Loucy (cell line): ENCODE data around the gene VWA7.

Source experiments
- H2AFZ ChIP-seq: fragments of 200-600 bp; sonication (generic); 2 replicates; pipeline ENCODE4 v1.6.0; 2016; ENCODE audit warnings: antibody characterized with exemption, mild to moderate bottlenecking, low read length, moderate library complexity
- H3F3A ChIP-seq: fragments of 200-600 bp; 2 replicates; pipeline ENCODE4 v1.6.0; 2016; ENCODE audit warnings: antibody characterized with exemption, low read depth, mild to moderate bottlenecking
- H3K27me3 ChIP-seq: fragments of 200-600 bp; sonication (generic); 2 replicates; pipeline ENCODE4 v1.6.1; 2014; ENCODE audit warnings: low read length, mild to moderate bottlenecking; ENCODE audit not compliant: insufficient read depth, poor library complexity, severe bottlenecking
- H3K36me3 ChIP-seq: fragments of 200-600 bp; sonication (generic); 2 replicates; pipeline ENCODE4 v1.6.1; 2016; ENCODE audit warnings: low read length; ENCODE audit not compliant: insufficient read depth
- H3K4me1 ChIP-seq: fragments of 200-600 bp; sonication (generic); 2 replicates; pipeline ENCODE4 v1.5.1; 2014; ENCODE audit warnings: low read length, mild to moderate bottlenecking; ENCODE audit not compliant: insufficient read depth, poor library complexity, severe bottlenecking
- H3K4me2 ChIP-seq: fragments of 200-600 bp; sonication (generic); 2 replicates; pipeline ENCODE4 v1.6.0; 2014; ENCODE audit warnings: antibody characterized with exemption, low read length, low read depth, mild to moderate bottlenecking; ENCODE audit not compliant: poor library complexity, severe bottlenecking
- H3K4me3 ChIP-seq: fragments of 200-600 bp; sonication (generic); 2 replicates; pipeline ENCODE4 v1.5.1; 2014; ENCODE audit warnings: low read length, mild to moderate bottlenecking, mixed read lengths; ENCODE audit not compliant: poor library complexity, severe bottlenecking
- H3K79me2 ChIP-seq: fragments of 200-600 bp; sonication (generic); 2 replicates; pipeline ENCODE4 v1.6.1; 2014; ENCODE audit warnings: low read length; ENCODE audit not compliant: insufficient read depth
- H3K9ac ChIP-seq: fragments of 200-600 bp; sonication (generic); 2 replicates; pipeline ENCODE4 v1.6.0; 2014; ENCODE audit warnings: mild to moderate bottlenecking, low read depth, low read length, moderate library complexity; ENCODE audit not compliant: poor library complexity, severe bottlenecking
- H3K9me2 ChIP-seq: fragments of 200-600 bp; sonication (generic); replicated peaks from 2 replicates; pipeline ENCODE4 v1.6.1; 2016; ENCODE audit warnings: low read depth, low read length, mixed read lengths
- H3K9me3 ChIP-seq: fragments of 200-600 bp; sonication (generic); 2 replicates; pipeline ENCODE4 v1.6.1; 2014; ENCODE audit warnings: mild to moderate bottlenecking, antibody characterized with exemption, low read length, low read depth; ENCODE audit not compliant: insufficient read depth
- H4K20me1 ChIP-seq: fragments of 200-600 bp; sonication (generic); 2 replicates; pipeline ENCODE4 v1.6.0; 2014; ENCODE audit warnings: antibody characterized with exemption, low read length, mild to moderate bottlenecking; ENCODE audit not compliant: insufficient read depth, poor library complexity, severe bottlenecking
- CTCF ChIP-seq: fragments of 200-600 bp; sonication (generic); conservative IDR thresholded peaks from 2 replicates; pipeline ENCODE4 v1.5.1; 2014; ENCODE audit warnings: mild to moderate bottlenecking, antibody characterized with exemption, low read length
- EZH2phosphoT487 ChIP-seq: fragments of 200-600 bp; IDR thresholded peaks from 2 replicates; pipeline ENCODE4 v1.6.1; 2018; ENCODE audit warnings: antibody characterized with exemption, mild to moderate bottlenecking, moderate library complexity, borderline replicate concordance

Gene VWA7

GRCh38 chr6:31776485-31776988 lies 591 bp downstream of the VWA7 start:
- H2AFZ ChIP-seq, result no peak overlapping the region
- no peaks in the 10 kb centered on the region for H3K27me3 ChIP-seq
- H3F3A ChIP-seq, result no peaks in the 10 kb centered on the region
- peaks cover 18% of the 10 kb centered on the region for H3K4me1 ChIP-seq
- no peaks in the 10 kb centered on the region for H3K9me2 ChIP-seq
- TF ChIP-seq CTCF, result no peak
- no peak for TF ChIP-seq EZH2phosphoT487
- no peaks in the 10 kb centered on the region for H3K9me3 ChIP-seq
- no peak overlapping the region for H3K4me2 ChIP-seq
- H3K4me3 ChIP-seq, result no peak overlapping the region
- no peaks in the 10 kb centered on the region for H4K20me1 ChIP-seq
- H3K9ac ChIP-seq, result no peak overlapping the region
- H3K79me2 ChIP-seq, result no peaks in the 10 kb centered on the region
- peaks cover 21% of the 10 kb centered on the region; the same call in 1 of the 2 replicates for H3K36me3 ChIP-seq

- no peak overlapping the region for H3K4me3 ChIP-seq
- H3K79me2 ChIP-seq, result no peaks in the 10 kb centered on the region
- no peak overlapping the region for H2AFZ ChIP-seq
- no peak overlapping the region for H3K9ac ChIP-seq
- H3K27me3 ChIP-seq, result no peaks in the 10 kb centered on the region
- H3K36me3 ChIP-seq, result peaks cover 17% of the 10 kb centered on the region; the same call in 1 of the 2 replicates
- H3K4me1 ChIP-seq, result peaks cover 18% of the 10 kb centered on the region
- no peaks in the 10 kb centered on the region for H3F3A ChIP-seq
- no peaks in the 10 kb centered on the region for H4K20me1 ChIP-seq
- no peak for TF ChIP-seq EZH2phosphoT487
- no peak for TF ChIP-seq CTCF
- no peak overlapping the region for H3K4me2 ChIP-seq
- no peaks in the 10 kb centered on the region for H3K9me3 ChIP-seq
- H3K9me2 ChIP-seq, result no peaks in the 10 kb centered on the region
Measured at GRCh38 chr6:31775633-31776484, 1.3 kb downstream of the VWA7 start.

- Histone ChIP-seq H3K79me2 (no peaks in the 10 kb centered on the region), H3K9ac (no peak overlapping the region), H3K27me3 (no peaks in the 10 kb centered on the region), H3K36me3 (peaks cover 10% of the 10 kb centered on the region; the same call in 1 of the 2 replicates), H3K4me1 (peaks cover 18% of the 10 kb centered on the region), H3K4me3 (no peak overlapping the region), H3F3A (no peaks in the 10 kb centered on the region), H3K9me2 (no peaks in the 10 kb centered on the region), H4K20me1 (no peaks in the 10 kb centered on the region), H3K4me2 (no peak overlapping the region), H2AFZ (no peak overlapping the region), H3K9me3 (no peaks in the 10 kb centered on the region)
- no peak for TF ChIP-seq EZH2phosphoT487
- no peak for TF ChIP-seq CTCF
Measured at GRCh38 chr6:31775184-31775583, 1.9 kb downstream of the VWA7 start.
